Aorta (tissue), 5 donors: ENCODE results near the gene CLEC16A. TPM values are rescaled to one million over a fixed set of nuclear protein-coding genes. Genes with fewer than 3 reads are reported as not detected.
A peak's percentile ranks its signal among the peaks of the same experiment; 100 is the strongest.

Source experiments
- ATAC-seq: fragments of 200-7000 bp; cut with Tn5 transposase; one replicate; pipeline ENCODE4 v1.9.1; 2022; ENCODE audit warnings: moderate library complexity; ENCODE audit not compliant: low FRiP score
- DNase-seq, 2 donors: peaks; one replicate each; pipeline ENCODE4 v3.0.0-alpha.2; 2020
- H3K27ac ChIP-seq, 2 donors: one replicate each; pipeline ENCODE4 v1.5.1; 2013; ENCODE audit warnings: low read length in 2 of 2, mild to moderate bottlenecking in 2 of 2, moderate library complexity in 2 of 2, control low read depth in 1 of 2, inconsistent platforms in 1 of 2, low read depth in 1 of 2
- H3K27me3 ChIP-seq, 2 donors: one replicate each; pipeline ENCODE4 v1.6.1; 2013; ENCODE audit warnings: control low read depth in 1 of 2, low read length in 1 of 2, mild to moderate bottlenecking in 1 of 2, moderate library complexity in 1 of 2; ENCODE audit not compliant: insufficient read depth in 2 of 2, control insufficient read depth in 1 of 2
- H3K36me3 ChIP-seq, 2 donors: one replicate each; pipeline ENCODE4 v1.6.1; 2013; ENCODE audit warnings: control low read depth in 1 of 2, low read length in 1 of 2, mild to moderate bottlenecking in 1 of 2; ENCODE audit not compliant: insufficient read depth in 2 of 2, control insufficient read depth in 1 of 2
- H3K4me1 ChIP-seq, 2 donors: one replicate each; pipeline ENCODE4 v1.6.1; 2013; ENCODE audit warnings: low read length in 2 of 2, control low read depth in 1 of 2, mild to moderate bottlenecking in 1 of 2, moderate library complexity in 1 of 2; ENCODE audit not compliant: insufficient read depth in 2 of 2, control insufficient read depth in 1 of 2
- H3K4me3 ChIP-seq, 2 donors: one replicate each; pipeline ENCODE4 v1.5.1; 2013; ENCODE audit warnings: low read length in 2 of 2, control low read depth in 1 of 2, mild to moderate bottlenecking in 1 of 2
- H3K9me3 ChIP-seq: one replicate; pipeline ENCODE4 v1.6.1; 2013; ENCODE audit warnings: mild to moderate bottlenecking, low read length; ENCODE audit not compliant: control insufficient read depth
- WGBS, 2 donors: extraction: QIAGEN DNeasy Blood & Tissue Kit; methylation state at CpG; one replicate each; pipeline ENCODE4 v1.1.7; 2013; 5-methylcytosine and 5-hydroxymethylcytosine counted together
- intact Hi-C, 2 donors: fragments of 100-400 bp; cut with DNase I; formaldehyde crosslinking; loops; one replicate each; pipeline versions ENCODE4 v1.14.2 to v1.15.0; 2022
- polyA plus RNA-seq, 2 donors: library from polyadenylated mRNA; stranded (reverse); fragments of 200-250 nt; gene quantifications; one replicate each; pipeline ENCODE4 v1.2.3, GENCODE V29; 2013
- total RNA-seq, 2 donors: library from RNA; stranded (reverse); fragmentation: NEBNext Ultra II Directional; extraction: Animal tissue kit (Norgen Biotek cat#: 25700); gene quantifications; one replicate each; pipeline ENCODE4 v1.2.1, GENCODE V29; 2021
- donor health status: healthy with polysubstance abuse.
- donor health status: Bipolar disorder and iron deficiency.
- donor health status: DM: no; HTN: no; CAD: no.
- donor health status: DM: no; HTN: no; CAD: no.
- donor health status: DM: yes; HTN: yes; CAD: no.

CLEC16A gene
- total and polyA plus RNA-seq, 4 donors, result 5.9 to 28.8 (median 19.0) TPM

GRCh38 chr16:11095935-11096334 lies 151.6 kb downstream of the CLEC16A start:
- Histone ChIP-seq H3K36me3 (no peaks in the 10 kb centered on the region), H3K9me3 (no peaks in the 10 kb centered on the region), H3K4me1 (no peaks in the 10 kb centered on the region), H3K27me3 (no peaks in the 10 kb centered on the region), H3K27ac (no peak overlapping the region), H3K4me3 (no peak overlapping the region)
- ATAC-seq (no peak), DNase-seq (no peak)
- intact Hi-C loops, result no loop called here
- WGBS, 2 donors, result 98% methylated on average over 4 of the region's 4 CpGs

DNA sequence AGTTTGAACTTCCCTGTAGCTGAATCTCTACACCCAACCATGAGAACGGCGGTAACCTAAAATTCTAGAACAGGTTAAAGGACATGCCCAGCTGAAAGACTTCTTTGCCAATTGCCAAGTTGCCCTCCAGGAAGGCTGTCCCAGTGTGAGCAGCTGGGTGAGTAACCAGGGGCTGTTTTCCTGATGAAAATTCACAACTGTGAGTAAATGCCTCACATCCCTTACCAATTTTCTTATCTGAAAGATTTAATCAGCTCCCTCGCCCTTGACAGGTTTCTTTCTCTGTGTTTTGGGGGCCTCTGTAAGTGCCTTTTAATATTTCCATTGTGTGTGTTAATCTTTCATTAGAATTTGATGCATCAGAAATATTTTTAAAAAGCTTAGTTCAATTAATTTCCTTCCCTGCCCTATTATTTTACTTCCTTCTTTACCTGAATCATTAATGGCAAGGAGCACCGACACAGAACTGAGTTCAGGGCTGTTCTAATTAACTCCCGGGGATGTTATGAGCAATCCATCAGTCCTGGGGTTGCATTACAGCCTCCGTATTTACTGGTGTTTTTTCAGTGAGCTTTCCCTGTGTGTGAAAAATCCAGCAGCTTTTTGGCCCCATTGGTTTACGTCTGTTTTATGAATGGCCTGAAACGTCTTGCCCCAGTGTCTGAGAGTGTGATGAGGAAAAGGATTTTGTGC lies 152.9 kb downstream of the CLEC16A start:
- DNase-seq (no peak), ATAC-seq (no peak)
- no peak overlapping the region for H3K4me3 ChIP-seq
- no peaks in the 10 kb centered on the region for H3K9me3 ChIP-seq
- no peaks in the 10 kb centered on the region for H3K36me3 ChIP-seq
- no peak overlapping the region for H3K27ac ChIP-seq
- H3K4me1 ChIP-seq, result no peaks in the 10 kb centered on the region
- intact Hi-C loops, result no loop called here
- 80 to 88% methylated on average over 8 of the region's 8 CpGs for WGBS, 2 donors
- no peaks in the 10 kb centered on the region for H3K27me3 ChIP-seq

- H3K36me3 ChIP-seq, result no peaks in the 10 kb centered on the region
- no peaks in the 10 kb centered on the region for H3K9me3 ChIP-seq
- ATAC-seq (no peak), DNase-seq (no peak)
- WGBS, 2 donors, result 97 to 98% methylated on average over 6 of the region's 6 CpGs
- H3K27me3 ChIP-seq, result no peaks in the 10 kb centered on the region
- no peak overlapping the region for H3K4me3 ChIP-seq
- intact Hi-C loops, result no loop called here
- no peaks in the 10 kb centered on the region for H3K4me1 ChIP-seq
- no peak overlapping the region for H3K27ac ChIP-seq
Observed at GRCh38 chr16:11097787-11098167, 153.4 kb downstream of the CLEC16A start.

GRCh38 chr16:11098601-11099390 lies 154.4 kb downstream of the CLEC16A start:
- Histone ChIP-seq H3K4me1 (no peaks in the 10 kb centered on the region), H3K27me3 (no peaks in the 10 kb centered on the region), H3K36me3 (no peaks in the 10 kb centered on the region), H3K9me3 (no peaks in the 10 kb centered on the region), H3K4me3 (no peak overlapping the region), H3K27ac (no peak overlapping the region)
- DNase-seq, result no peak
- ATAC-seq, result no peak
- WGBS, 2 donors, result 54 to 57% methylated on average over 17 of the region's 17 CpGs
- intact Hi-C loops, result no loop called here

DNA sequence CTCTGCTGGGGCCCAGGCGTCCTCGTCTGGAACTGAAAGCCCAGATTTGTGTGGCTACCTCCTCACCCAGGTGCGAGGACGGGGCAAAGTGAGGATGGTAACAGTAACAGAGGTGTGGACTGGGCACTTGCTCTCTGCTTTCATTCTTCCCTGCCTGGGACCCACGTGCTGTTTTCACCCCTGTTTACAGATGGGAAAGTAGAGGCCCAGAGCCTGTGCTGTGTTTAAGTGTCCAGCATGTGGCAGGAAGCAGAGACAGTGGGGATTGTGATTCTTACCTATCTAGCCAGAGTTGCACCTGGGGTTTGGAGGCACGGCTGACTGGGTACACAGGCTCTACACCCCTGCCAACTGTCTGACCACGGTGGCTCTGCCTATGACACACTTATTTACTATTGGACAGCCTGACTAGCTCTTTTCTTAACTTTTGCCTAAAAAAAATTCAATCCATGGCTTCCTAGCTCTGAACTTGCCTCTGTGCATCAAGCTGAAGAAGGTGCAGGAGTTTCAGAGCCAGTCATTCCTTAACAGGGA lies 155.4 kb downstream of the CLEC16A start:
- DNase-seq, result no peak
- H3K4me1 ChIP-seq, result peaks cover 0 to 4% of the 10 kb centered on the region in 2 donors
- 65% methylated on average over 7 of the region's 7 CpGs for WGBS, 2 donors
- H3K9me3 ChIP-seq, result no peaks in the 10 kb centered on the region
- intact Hi-C loops, result loop anchor here in 1 of 2 donors (10.0 kb wide), 2 partner anchors 125 to 155 kb away; partner anchors contain the start of gene SOCS1
- H3K27ac ChIP-seq, result no peak overlapping the region
- H3K27me3 ChIP-seq, result no peaks in the 10 kb centered on the region
- no peak for ATAC-seq
- H3K4me3 ChIP-seq, result no peak overlapping the region
- H3K36me3 ChIP-seq, result no peaks in the 10 kb centered on the region

- peak; percentile 26 for ATAC-seq
- Histone ChIP-seq H3K36me3 (no peaks in the 10 kb centered on the region), H3K4me3 (no peak overlapping the region), H3K27me3 (no peaks in the 10 kb centered on the region), H3K9me3 (no peaks in the 10 kb centered on the region), H3K4me1 (peaks cover 1 to 7% of the 10 kb centered on the region in 2 donors), H3K27ac (peak overlapping the region in 1 of 2 donors; percentile 20)
- 22 to 26% methylated on average over 6 of the region's 6 CpGs for WGBS, 2 donors
- intact Hi-C loops, result loop anchor here in 1 of 2 donors (10.0 kb wide), 2 partner anchors 125 to 155 kb away; partner anchors contain the start of gene SOCS1
- peak; percentile 71 to 87 for DNase-seq
Observed at GRCh38 chr16:11100239-11100750, 155.9 kb downstream of the CLEC16A start.

GRCh38 chr16:11101283-11101682 lies 156.9 kb downstream of the CLEC16A start:
- peaks cover 4 to 10% of the 10 kb centered on the region in 2 donors for H3K4me1 ChIP-seq
- WGBS, 2 donors, result 86 to 89% methylated on average over 6 of the region's 6 CpGs
- H3K4me3 ChIP-seq, result no peak overlapping the region
- no peak overlapping the region for H3K27ac ChIP-seq
- intact Hi-C loops, result loop anchor here in 1 of 2 donors (10.0 kb wide), 2 partner anchors 126 to 154 kb away; partner anchors contain the start of gene SOCS1
- no peaks in the 10 kb centered on the region for H3K27me3 ChIP-seq
- ATAC-seq (no peak), DNase-seq (no peak)
- H3K9me3 ChIP-seq, result no peaks in the 10 kb centered on the region
- no peaks in the 10 kb centered on the region for H3K36me3 ChIP-seq

DNA sequence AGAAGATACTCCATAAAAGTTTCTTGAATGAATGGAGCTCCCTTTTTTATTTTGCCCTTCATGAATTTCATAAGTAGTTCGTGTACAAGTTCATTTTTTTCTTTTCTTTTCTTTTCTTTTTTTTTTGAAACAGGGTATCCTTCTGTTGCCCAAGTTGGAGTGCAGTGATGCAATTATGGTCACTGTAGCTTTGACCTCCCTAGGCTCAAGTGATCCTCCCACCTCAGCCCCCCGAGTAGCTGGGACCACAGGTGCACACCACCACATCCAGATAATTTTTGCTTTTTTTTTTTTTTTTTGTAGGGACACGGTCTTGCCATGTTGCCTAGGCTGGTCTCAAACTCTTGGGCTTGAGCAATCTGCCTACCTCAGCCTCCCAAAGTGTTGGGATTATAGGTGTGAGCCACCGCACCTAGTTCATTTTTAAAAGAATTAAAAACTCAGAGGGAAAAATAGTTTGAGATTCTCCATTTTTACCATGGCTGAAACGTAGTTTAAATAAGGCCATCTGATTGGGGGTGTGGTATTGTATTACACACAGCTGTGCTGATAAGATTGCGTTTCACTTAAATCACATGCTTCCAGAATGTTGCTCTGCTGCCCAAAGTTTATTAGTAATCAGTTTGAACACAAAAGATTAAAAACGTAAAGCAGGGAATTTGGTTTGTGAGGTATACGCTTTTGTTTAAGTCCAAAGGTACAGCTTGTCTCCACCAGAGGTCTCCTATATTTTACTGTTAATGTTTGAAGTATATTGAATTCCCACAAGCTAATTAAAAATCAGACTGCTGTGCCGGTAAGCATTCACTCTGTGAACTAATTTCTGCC lies 157.5 kb downstream of the CLEC16A start:
- no peaks in the 10 kb centered on the region for H3K36me3 ChIP-seq
- no peaks in the 10 kb centered on the region for H3K27me3 ChIP-seq
- ATAC-seq (no peak), DNase-seq (no peak)
- peaks cover 4 to 10% of the 10 kb centered on the region in 2 donors for H3K4me1 ChIP-seq
- H3K27ac ChIP-seq, result no peak overlapping the region
- no peaks in the 10 kb centered on the region for H3K9me3 ChIP-seq
- 50 to 58% methylated on average over 9 of the region's 9 CpGs for WGBS, 2 donors
- no peak overlapping the region for H3K4me3 ChIP-seq
- intact Hi-C loops, result loop anchor here in 1 of 2 donors (10.0 kb wide), 2 partner anchors 127 to 153 kb away; partner anchors contain the start of gene SOCS1
